Measurements from ENCODE around the gene LRIG1. TPM values are rescaled to one million over a fixed set of nuclear protein-coding genes. Genes with fewer than 3 reads are reported as not detected.
A peak's percentile ranks its signal among the peaks of the same experiment; 100 is the strongest.

The LRIG1 gene
- total RNA-seq, 1 donor from 2014 or later: 111 TPM

DNA sequence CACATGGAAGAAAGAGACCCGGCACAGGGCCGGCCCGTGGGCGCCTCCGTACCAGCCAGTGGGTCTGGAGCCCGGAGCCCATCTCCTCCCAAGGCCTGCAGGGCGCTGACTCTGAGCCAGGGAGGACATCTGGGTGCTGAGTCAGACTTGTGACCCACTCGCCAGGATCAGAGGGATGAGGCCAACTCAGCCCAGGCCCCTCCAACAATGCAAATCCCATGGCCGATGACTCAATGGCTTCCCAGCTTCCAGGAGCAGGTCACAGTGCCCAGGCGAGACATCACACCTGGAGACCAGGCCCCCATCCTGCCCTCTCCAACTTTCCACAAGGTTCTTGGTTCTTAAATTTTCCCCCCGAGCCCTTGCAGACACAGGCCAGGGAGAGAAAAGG, 95.1 kb downstream of the LRIG1 start:
- H3K4me1 Mint-ChIP-seq (ENCODE audit: low read depth): peaks cover 72% of the 10 kb centered on the region
- H3K9me3 Mint-ChIP-seq (ENCODE audit: low read depth): no peaks in the 10 kb centered on the region
- DNase-seq (ENCODE audit: low spot score): no peak
- no peaks in the 10 kb centered on the region for H3K27me3 Mint-ChIP-seq (ENCODE audit: low read depth)
- peaks cover 33% of the 10 kb centered on the region for H3K36me3 Mint-ChIP-seq (ENCODE audit: low read depth)
- TF ChIP-seq CTCF (IDR thresholded peaks at IDR 0.05): no peak
- no peak overlapping the region for H3K4me3 Mint-ChIP-seq (ENCODE audit: unreplicated experiment)
- peak overlapping the region; percentile 57 for H3K27ac Mint-ChIP-seq (ENCODE audit: unreplicated experiment)

DNA sequence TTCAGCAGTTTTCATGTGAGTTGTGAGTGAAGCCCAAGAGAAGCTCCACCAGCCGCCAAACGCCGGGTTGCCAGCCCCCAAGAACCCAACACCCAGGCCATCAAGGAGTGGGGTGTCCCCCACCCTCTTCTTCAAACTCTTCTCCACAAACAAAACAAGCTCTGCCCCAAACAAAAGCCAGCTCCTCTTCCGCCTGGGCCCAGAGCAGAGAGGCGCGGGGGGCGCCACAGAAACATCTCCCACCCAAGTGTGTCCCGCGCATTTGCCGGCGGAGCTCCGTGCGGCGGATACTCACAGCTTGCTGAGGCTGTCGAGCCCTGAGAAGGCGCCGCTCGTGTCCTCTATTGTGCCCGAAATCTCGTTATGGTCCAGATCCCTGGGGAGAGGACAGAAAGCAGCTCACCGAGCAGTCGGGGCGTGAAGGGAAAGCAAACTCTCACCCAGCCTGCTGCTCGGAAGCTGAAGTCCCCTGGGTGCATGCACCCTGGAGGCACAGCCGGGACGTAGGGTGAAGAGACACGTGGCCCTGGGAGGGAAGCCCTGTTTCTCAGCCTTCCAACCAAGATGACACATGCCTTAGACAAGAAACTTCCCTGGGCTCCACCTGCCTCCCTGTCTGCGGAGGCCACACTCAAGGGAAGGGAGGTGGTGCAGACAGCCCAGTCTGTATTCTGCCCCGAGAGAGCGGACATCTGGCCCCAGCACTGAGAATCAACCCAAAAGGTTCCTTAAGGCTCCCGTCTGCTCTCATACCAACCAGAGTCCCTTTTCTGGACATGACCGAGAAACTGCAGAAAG, 95.7 kb downstream of the LRIG1 start:
- Mint-ChIP-seq H3K36me3 (ENCODE audit: low read depth) (peaks cover 31% of the 10 kb centered on the region), H3K27ac (ENCODE audit: unreplicated experiment) (peak overlapping the region; percentile 37), H3K4me1 (ENCODE audit: low read depth) (peaks cover 78% of the 10 kb centered on the region), H3K4me3 (ENCODE audit: unreplicated experiment) (no peak overlapping the region), H3K27me3 (ENCODE audit: low read depth) (no peaks in the 10 kb centered on the region), H3K9me3 (ENCODE audit: low read depth) (no peaks in the 10 kb centered on the region)
- DNase-seq (ENCODE audit: low spot score): no peak
- TF ChIP-seq CTCF (IDR thresholded peaks at IDR 0.05): no peak

GRCh38 chr3:66404197-66404596, 96.6 kb downstream of the LRIG1 start:
- peaks cover 29% of the 10 kb centered on the region for H3K36me3 Mint-ChIP-seq (ENCODE audit: low read depth)
- H3K4me3 Mint-ChIP-seq (ENCODE audit: unreplicated experiment): peak overlapping the region; percentile 2
- H3K27me3 Mint-ChIP-seq (ENCODE audit: low read depth): no peaks in the 10 kb centered on the region
- no peak for DNase-seq (ENCODE audit: low spot score)
- H3K4me1 Mint-ChIP-seq (ENCODE audit: low read depth): peaks cover 81% of the 10 kb centered on the region
- no peak for TF ChIP-seq CTCF (IDR thresholded peaks at IDR 0.05)
- peak overlapping the region; percentile 37 for H3K27ac Mint-ChIP-seq (ENCODE audit: unreplicated experiment)
- H3K9me3 Mint-ChIP-seq (ENCODE audit: low read depth): no peaks in the 10 kb centered on the region

DNA sequence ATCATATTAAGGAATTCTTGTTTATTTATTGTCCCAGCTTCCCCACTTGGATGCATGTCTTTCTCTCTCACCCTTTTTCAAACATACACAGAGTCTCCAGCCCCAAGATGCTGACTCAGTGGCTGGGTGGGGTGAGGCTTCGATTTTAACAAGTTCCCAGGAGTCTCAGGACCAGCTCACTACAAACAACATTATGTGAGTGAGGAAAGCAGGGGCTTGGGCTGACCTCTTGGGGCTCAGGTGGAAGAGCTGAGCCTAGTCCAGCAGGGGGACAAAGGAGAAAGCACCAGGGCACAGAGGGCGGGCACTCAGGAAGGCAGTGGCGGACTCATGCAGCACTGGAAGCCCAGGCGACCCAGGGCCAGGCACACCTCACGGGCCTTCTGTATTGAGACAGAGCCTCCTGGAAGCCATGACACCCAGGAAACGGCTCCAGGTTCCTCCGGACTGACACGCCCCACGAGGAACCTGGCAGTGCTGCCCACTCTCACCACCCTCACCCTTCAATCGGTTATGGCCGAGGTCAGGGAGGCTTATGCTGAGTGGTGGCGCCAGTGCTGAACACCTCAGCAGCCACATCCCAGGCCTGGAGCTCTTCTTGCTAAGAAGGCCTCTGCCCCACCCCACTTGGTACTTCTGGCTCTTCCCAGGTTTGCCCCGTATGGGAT, 97.4 kb downstream of the LRIG1 start:
- Mint-ChIP-seq H3K4me1 (ENCODE audit: low read depth) (peaks cover 81% of the 10 kb centered on the region), H3K27ac (ENCODE audit: unreplicated experiment) (peak overlapping the region; percentile 91), H3K36me3 (ENCODE audit: low read depth) (peaks cover 24% of the 10 kb centered on the region), H3K9me3 (ENCODE audit: low read depth) (no peaks in the 10 kb centered on the region), H3K27me3 (ENCODE audit: low read depth) (no peaks in the 10 kb centered on the region), H3K4me3 (ENCODE audit: unreplicated experiment) (no peak overlapping the region)
- TF ChIP-seq CTCF (IDR thresholded peaks at IDR 0.05): no peak
- DNase-seq (ENCODE audit: low spot score): no peak

- no peak for DNase-seq (ENCODE audit: low spot score)
- Mint-ChIP-seq H3K4me3 (ENCODE audit: unreplicated experiment) (no peak overlapping the region), H3K36me3 (ENCODE audit: low read depth) (peaks cover 28% of the 10 kb centered on the region), H3K9me3 (ENCODE audit: low read depth) (no peaks in the 10 kb centered on the region), H3K4me1 (ENCODE audit: low read depth) (peaks cover 84% of the 10 kb centered on the region), H3K27me3 (ENCODE audit: low read depth) (no peaks in the 10 kb centered on the region), H3K27ac (ENCODE audit: unreplicated experiment) (peak overlapping the region; percentile 91)
- TF ChIP-seq CTCF (IDR thresholded peaks at IDR 0.05): no peak
Measured at GRCh38 chr3:66402596-66403290, 98.1 kb downstream of the LRIG1 start.
